Duodenal mucosa (tissue), 2 donors: ENCODE results near the gene MIS18BP1.
A peak's percentile ranks its signal among the peaks of the same experiment; 100 is the strongest.

ENCODE experiments used
- H3K27ac ChIP-seq: one replicate; pipeline ENCODE4 v1.7.0; 2013; ENCODE audit warnings: low read depth, low read length
- H3K27me3 ChIP-seq, 2 donors: one replicate each; pipeline ENCODE4 v1.7.0; 2013; ENCODE audit warnings: low read length in 2 of 2, control low read depth in 1 of 2; ENCODE audit not compliant: insufficient read depth in 2 of 2, control insufficient read depth in 1 of 2
- H3K36me3 ChIP-seq, 2 donors: one replicate each; pipeline ENCODE4 v1.7.0; 2013; ENCODE audit warnings: low read length in 2 of 2, control low read depth in 1 of 2; ENCODE audit not compliant: insufficient read depth in 2 of 2, control insufficient read depth in 1 of 2
- H3K4me1 ChIP-seq, 2 donors: one replicate each; pipeline ENCODE4 v1.7.0; 2013; ENCODE audit warnings: low read length in 2 of 2, control low read depth in 1 of 2; ENCODE audit not compliant: insufficient read depth in 2 of 2, control insufficient read depth in 1 of 2
- H3K4me3 ChIP-seq, 2 donors: one replicate each; pipeline ENCODE4 v1.7.0; 2013; ENCODE audit warnings: low read length in 2 of 2, low read depth in 1 of 2
- H3K9ac ChIP-seq, 2 donors: one replicate each; pipeline ENCODE4 v1.7.0; 2013; ENCODE audit warnings: low read length in 2 of 2, low read depth in 1 of 2
- H3K9me3 ChIP-seq, 2 donors: one replicate each; pipeline ENCODE4 v1.7.0; 2013; ENCODE audit warnings: low read length in 2 of 2, control low read depth in 1 of 2; ENCODE audit not compliant: control insufficient read depth in 1 of 2

Gene MIS18BP1

DNA sequence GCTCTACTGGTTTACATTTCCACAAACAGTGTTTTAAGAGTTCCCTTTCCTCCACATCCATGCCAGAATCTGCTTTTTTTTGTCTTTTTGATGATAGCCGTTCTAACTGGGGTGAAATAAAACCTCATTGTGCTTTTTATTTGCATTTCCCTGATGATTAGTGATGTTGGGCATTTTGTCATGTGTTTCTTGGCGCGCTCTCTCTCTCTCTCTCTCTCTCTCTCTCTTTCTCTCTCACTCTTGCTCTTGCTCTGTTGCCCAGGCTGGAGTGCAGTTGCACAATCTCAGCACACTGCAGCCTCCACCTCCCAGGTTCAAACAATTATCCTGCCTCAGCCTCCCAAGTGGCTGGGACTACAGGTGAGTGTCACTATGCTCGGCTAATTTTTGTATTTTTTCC, 9.6 kb upstream of the MIS18BP1 start:
- no peak overlapping the region for H3K9ac ChIP-seq
- H3K27ac ChIP-seq = no peak overlapping the region
- H3K27me3 ChIP-seq = no peaks in the 10 kb centered on the region
- H3K4me1 ChIP-seq = no peaks in the 10 kb centered on the region
- H3K9me3 ChIP-seq = peaks cover 13 to 14% of the 10 kb centered on the region in 2 donors
- no peak overlapping the region for H3K4me3 ChIP-seq
- H3K36me3 ChIP-seq = no peaks in the 10 kb centered on the region

DNA sequence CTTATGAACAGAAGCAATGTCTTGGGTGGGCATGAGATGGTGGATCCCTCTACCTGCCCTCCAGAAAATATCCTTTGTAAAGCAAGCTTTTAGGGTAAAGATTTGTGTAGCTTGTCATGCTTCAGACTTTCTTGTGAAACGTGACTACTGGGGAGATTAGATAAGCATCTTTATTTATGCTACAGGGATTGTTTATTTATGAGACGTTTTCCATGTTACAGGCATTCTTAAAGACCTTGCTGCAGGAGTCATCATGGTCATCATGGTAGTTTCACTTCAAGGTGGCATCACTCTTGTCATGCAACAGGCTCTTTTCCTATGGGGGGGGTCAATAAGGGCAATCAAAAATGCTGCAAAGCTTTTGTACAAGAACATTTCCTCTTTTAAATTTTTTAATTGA, 8.2 kb upstream of the MIS18BP1 start:
- H3K36me3 ChIP-seq = no peaks in the 10 kb centered on the region
- no peak overlapping the region for H3K27ac ChIP-seq
- H3K4me1 ChIP-seq = no peaks in the 10 kb centered on the region
- H3K4me3 ChIP-seq = no peak overlapping the region
- peaks cover 14 to 17% of the 10 kb centered on the region in 2 donors for H3K9me3 ChIP-seq
- no peak overlapping the region for H3K9ac ChIP-seq
- H3K27me3 ChIP-seq = no peaks in the 10 kb centered on the region

DNA sequence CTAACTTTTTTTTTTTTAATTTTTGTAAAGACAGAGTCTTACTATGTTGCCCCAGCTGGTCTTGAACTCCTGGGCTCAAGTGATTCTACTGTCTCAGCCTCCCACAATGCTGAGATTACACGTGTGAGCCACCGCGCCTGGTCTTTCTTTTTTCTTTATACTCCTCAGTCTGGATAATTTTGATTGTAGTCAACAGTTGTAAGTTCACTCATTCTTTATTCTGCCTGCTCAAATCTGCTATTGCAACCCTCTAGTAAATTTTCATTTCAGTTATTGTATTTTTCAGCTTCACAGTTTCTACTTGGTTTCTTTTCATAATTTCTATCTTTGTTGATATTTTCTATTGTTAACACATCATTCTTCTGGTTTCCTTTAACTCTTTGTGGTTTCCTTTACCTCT, 5.8 kb upstream of the MIS18BP1 start:
- Histone ChIP-seq H3K4me3 (no peak overlapping the region), H3K4me1 (peaks cover 0 to under 1% of the 10 kb centered on the region in 2 donors), H3K9ac (no peak overlapping the region), H3K27ac (no peak overlapping the region), H3K9me3 (peaks cover 14 to 17% of the 10 kb centered on the region in 2 donors), H3K27me3 (no peaks in the 10 kb centered on the region), H3K36me3 (no peaks in the 10 kb centered on the region)

DNA sequence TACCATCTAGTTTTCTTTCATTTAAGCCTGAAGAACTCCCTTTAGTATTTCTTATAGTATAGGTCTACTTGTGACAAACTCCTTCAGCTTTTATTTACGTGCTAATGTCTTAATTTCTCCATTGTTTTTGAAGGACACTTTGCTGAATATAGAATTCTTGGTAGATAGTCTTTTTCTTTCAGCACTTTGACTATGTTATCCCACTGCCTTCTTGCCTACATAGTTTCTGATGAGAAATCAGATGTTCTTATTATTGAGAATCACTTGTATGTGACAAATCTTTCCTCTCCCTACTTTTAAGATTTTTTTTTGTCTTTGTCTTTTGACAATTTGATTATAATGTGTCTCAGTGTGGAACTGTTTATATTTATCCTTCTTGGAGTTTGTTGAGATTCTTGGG, 5.1 kb upstream of the MIS18BP1 start:
- H3K4me3 ChIP-seq = no peak overlapping the region
- peaks cover 4% of the 10 kb centered on the region in 2 donors for H3K4me1 ChIP-seq
- peaks cover 14 to 17% of the 10 kb centered on the region in 2 donors for H3K9me3 ChIP-seq
- no peak overlapping the region for H3K9ac ChIP-seq
- H3K27me3 ChIP-seq = no peaks in the 10 kb centered on the region
- H3K36me3 ChIP-seq = no peaks in the 10 kb centered on the region
- H3K27ac ChIP-seq = no peak overlapping the region

DNA sequence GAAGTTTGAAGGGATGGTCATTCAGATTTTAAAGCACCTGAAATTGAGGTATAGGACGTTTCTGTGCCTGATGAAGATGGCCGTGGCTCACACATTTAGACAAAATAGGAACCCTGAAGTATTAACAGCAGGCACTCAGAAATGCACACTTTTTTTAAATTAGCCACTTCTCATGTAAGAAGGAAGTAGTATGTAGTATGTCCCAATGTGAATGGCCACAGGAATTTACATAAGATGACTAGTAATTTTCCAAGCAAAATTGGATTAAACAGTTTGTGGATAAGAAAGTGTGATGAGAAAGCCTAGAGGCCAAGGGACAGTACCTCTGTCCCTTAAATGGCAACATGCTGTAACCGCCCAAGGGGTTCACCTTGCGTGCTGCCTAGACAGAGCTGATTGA, 1.8 kb upstream of the MIS18BP1 start:
- no peak overlapping the region for H3K27ac ChIP-seq
- H3K4me1 ChIP-seq = peaks cover 10 to 14% of the 10 kb centered on the region in 2 donors
- no peak overlapping the region for H3K9ac ChIP-seq
- H3K36me3 ChIP-seq = no peaks in the 10 kb centered on the region
- H3K4me3 ChIP-seq = no peak overlapping the region
- H3K9me3 ChIP-seq = peaks cover 14 to 17% of the 10 kb centered on the region in 2 donors
- no peaks in the 10 kb centered on the region for H3K27me3 ChIP-seq

DNA sequence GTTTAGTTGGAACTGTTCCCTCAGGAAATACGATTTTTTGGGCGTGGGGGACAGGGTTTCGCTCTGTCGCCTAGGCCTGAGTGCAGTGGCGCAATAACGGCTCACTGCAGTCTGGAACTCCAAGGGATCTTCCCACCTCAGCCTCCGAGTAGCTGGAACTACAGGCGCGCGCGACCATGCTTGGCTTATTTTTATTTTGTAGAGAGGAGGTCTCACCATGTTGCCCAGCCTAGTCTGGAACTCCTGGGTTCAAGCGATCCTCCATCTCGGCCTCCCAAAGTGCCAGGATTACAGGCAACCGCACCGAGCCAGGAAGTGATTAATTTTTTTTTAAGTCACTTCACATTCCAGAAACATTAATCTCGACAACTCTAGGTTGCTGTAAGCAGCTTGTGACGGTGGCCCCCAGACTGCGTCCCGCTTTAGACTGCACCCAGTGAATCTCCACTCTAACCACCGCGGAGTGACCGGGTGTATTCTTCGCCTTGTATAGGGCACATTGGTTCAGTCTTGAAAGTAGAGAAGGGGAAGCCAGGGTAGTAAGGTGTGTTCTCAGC, 830 bp upstream of the MIS18BP1 start:
- Histone ChIP-seq H3K27me3 (no peaks in the 10 kb centered on the region), H3K9me3 (peaks cover 11 to 13% of the 10 kb centered on the region in 2 donors), H3K4me3 (peak overlapping the region; percentile 79 to 87), H3K36me3 (no peaks in the 10 kb centered on the region), H3K9ac (peak overlapping the region; percentile 64 to 82), H3K4me1 (peaks cover 10 to 14% of the 10 kb centered on the region in 2 donors), H3K27ac (peak overlapping the region; percentile 87)

DNA sequence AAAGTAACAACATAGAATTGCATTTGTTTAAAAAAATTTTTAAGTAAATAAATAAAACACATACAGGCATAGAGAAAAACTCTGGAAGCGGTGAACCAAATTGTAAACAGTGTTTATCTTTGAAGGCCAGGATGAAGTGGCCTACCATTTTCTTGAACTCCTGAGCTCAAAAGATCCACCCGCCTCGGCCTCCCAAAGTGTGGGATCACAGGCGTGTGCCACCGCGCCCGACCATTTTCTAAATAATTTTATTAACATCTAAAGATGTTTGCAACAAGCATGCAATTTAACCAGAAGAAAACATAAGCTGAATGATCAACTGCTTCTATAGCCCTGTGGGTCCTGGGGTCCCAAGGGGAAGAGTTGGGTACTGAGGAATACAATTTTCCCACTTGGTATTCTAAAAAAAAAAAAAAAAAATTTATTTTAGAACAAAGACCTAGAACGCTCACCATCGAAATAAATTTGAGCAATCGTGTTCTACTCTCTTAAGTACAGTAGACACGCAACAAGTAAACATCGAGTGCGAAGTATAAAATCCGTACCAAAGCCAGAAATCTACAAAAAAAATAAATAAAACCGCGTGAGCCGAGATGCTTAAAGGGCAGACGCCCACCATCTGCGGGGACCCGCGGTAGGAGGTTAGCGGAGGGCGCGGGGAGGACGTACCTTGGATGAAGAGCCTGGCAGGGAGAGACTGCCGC, 484 bp downstream of the MIS18BP1 start:
- peaks cover 0 to 2% of the 10 kb centered on the region in 2 donors for H3K9me3 ChIP-seq
- peaks cover 10 to 14% of the 10 kb centered on the region in 2 donors for H3K4me1 ChIP-seq
- H3K36me3 ChIP-seq = no peaks in the 10 kb centered on the region
- H3K4me3 ChIP-seq = peak overlapping the region; percentile 79 to 87
- peak overlapping the region; percentile 50 for H3K27ac ChIP-seq
- no peaks in the 10 kb centered on the region for H3K27me3 ChIP-seq
- peak overlapping the region; percentile 64 to 87 for H3K9ac ChIP-seq

DNA sequence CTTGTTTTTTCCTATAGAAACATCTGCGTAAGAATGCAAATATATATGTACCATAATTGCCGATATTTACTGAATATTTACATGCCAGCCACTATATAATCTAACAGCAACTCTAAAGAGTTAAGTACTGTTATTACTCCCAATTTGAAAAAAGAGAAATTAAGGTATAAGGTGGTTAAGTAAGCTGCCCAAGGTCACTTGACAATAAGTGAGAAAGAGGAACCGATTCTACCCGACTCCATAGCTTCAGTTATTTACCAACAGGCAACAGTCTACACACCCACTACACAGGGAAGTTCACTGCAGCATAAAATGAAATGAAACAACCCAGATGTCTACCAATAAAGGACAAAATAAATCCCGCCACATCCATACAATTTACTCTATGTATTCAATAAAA, 1.1 kb downstream of the MIS18BP1 start:
- no peaks in the 10 kb centered on the region for H3K9me3 ChIP-seq
- peak overlapping the region; percentile 64 to 87 for H3K9ac ChIP-seq
- H3K27me3 ChIP-seq = no peaks in the 10 kb centered on the region
- H3K4me1 ChIP-seq = peaks cover 10 to 19% of the 10 kb centered on the region in 2 donors
- H3K4me3 ChIP-seq = peak overlapping the region; percentile 79 to 87
- H3K36me3 ChIP-seq = no peaks in the 10 kb centered on the region
- H3K27ac ChIP-seq = no peak overlapping the region

DNA sequence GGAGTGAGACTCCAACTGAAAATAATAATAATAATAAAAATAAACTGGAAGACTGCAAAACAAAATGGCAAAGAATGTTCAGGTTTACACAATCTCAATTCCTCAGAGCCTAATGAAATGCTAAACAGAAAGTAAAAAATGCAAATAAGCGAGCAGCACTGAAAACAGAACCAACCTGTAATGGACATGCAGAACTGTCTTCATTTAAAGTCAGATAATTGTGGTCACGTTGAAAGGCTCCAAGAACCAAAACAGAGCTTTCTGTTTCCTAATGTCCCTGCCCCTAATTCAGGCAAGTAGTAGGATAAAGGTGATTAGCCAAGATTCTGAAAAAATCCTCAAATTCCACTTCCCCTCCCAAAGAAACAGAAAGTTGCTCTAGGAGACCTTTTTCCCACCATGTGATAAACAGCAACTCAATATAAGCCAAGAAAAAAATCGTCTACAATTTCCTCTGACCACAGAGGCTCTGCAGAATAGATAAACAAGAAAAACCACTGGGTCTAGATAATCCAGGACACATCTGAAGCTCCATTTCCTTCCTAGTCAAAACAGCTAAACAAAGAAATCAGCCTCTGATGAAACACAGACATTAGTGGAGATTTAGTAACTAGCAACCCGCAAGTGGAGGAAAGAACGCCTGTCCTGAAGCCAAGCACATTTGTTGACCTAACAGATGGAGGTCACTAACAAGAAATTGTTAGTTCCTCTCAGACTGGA, 3.0 kb downstream of the MIS18BP1 start:
- peaks cover 10 to 22% of the 10 kb centered on the region in 2 donors for H3K4me1 ChIP-seq
- no peaks in the 10 kb centered on the region for H3K36me3 ChIP-seq
- no peaks in the 10 kb centered on the region for H3K9me3 ChIP-seq
- no peak overlapping the region for H3K27ac ChIP-seq
- peak overlapping the region; percentile 0 to 41 for H3K4me3 ChIP-seq
- H3K9ac ChIP-seq = no peak overlapping the region
- H3K27me3 ChIP-seq = no peaks in the 10 kb centered on the region

DNA sequence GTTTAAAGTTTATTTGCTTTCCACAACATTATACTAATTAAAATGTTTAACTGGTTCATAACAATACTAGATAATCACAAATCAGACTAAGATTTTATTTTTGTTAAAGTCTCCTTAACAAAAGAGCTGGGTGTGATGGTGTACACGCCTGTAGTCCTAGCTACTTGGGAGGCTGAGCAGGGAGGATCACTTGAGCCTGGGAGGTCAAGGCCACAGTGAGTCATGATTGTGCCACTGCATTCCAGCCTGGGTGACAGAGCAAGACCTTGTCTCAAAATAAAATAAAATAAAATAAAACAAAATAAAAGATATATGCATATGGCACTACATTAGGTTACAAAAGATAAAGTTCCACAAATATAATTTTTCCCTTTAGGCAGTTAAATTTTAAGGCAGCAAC, 5.6 kb downstream of the MIS18BP1 start:
- Histone ChIP-seq H3K4me3 (no peak overlapping the region), H3K9ac (no peak overlapping the region), H3K4me1 (peaks cover 6 to 19% of the 10 kb centered on the region in 2 donors), H3K27me3 (no peaks in the 10 kb centered on the region), H3K36me3 (no peaks in the 10 kb centered on the region), H3K9me3 (no peaks in the 10 kb centered on the region), H3K27ac (no peak overlapping the region)
